Stomach smooth muscle (tissue), 2 donors: Measurements from ENCODE around the gene METRN.

Experiments used
- H3K27ac ChIP-seq: one replicate; pipeline ENCODE4 v1.7.0; 2013; ENCODE audit warnings: mild to moderate bottlenecking, low read length, inconsistent platforms
- H3K27me3 ChIP-seq, 2 donors: one replicate each; pipeline ENCODE4 v1.7.0; 2013; ENCODE audit warnings: low read length in 2 of 2; ENCODE audit not compliant: insufficient read depth in 2 of 2, control insufficient read depth in 1 of 2
- H3K36me3 ChIP-seq, 2 donors: one replicate each; pipeline ENCODE4 v1.7.0; 2013; ENCODE audit warnings: low read length in 2 of 2; ENCODE audit not compliant: control insufficient read depth in 2 of 2, insufficient read depth in 2 of 2
- H3K4me1 ChIP-seq: one replicate; pipeline ENCODE4 v1.7.0; 2013; ENCODE audit warnings: low read length; ENCODE audit not compliant: control insufficient read depth, insufficient read depth
- H3K4me3 ChIP-seq, 2 donors: one replicate each; pipeline ENCODE4 v1.7.0; 2013; ENCODE audit warnings: low read length in 2 of 2
- H3K9ac ChIP-seq, 2 donors: one replicate each; pipeline ENCODE4 v1.7.0; 2013; ENCODE audit warnings: low read length in 2 of 2, mild to moderate bottlenecking in 1 of 2
- H3K9me3 ChIP-seq, 2 donors: one replicate each; pipeline ENCODE4 v1.7.0; 2013; ENCODE audit warnings: low read length in 2 of 2; ENCODE audit not compliant: control insufficient read depth in 2 of 2
- donor health status: healthy.
- donor health status: Pancreatic carcinoma.

METRN gene

GRCh38 chr16:694863-695354 lies 20.0 kb upstream of the METRN start:
- Histone ChIP-seq H3K27ac (no peak overlapping the region), H3K9me3 (no peaks in the 10 kb centered on the region), H3K9ac (no peak overlapping the region), H3K4me3 (no peak overlapping the region), H3K4me1 (peaks cover 20% of the 10 kb centered on the region), H3K27me3 (peaks cover 28 to 47% of the 10 kb centered on the region in 2 donors), H3K36me3 (no peaks in the 10 kb centered on the region)

GRCh38 chr16:695355-696089 lies 19.4 kb upstream of the METRN start:
- Histone ChIP-seq H3K36me3 (no peaks in the 10 kb centered on the region), H3K4me1 (peaks cover 20% of the 10 kb centered on the region), H3K9ac (no peak overlapping the region), H3K4me3 (peak overlapping the region in 1 of 2 donors; percentile 49), H3K9me3 (no peaks in the 10 kb centered on the region), H3K27me3 (peaks cover 30 to 53% of the 10 kb centered on the region in 2 donors), H3K27ac (no peak overlapping the region)

- peaks cover 60 to 72% of the 10 kb centered on the region in 2 donors for H3K27me3 ChIP-seq
Observed at GRCh38 chr16:698911-699671, 15.8 kb upstream of the METRN start.

GRCh38 chr16:700684-701584 lies 14.0 kb upstream of the METRN start:
- Histone ChIP-seq H3K36me3 (no peaks in the 10 kb centered on the region), H3K4me1 (peaks cover 1% of the 10 kb centered on the region), H3K27me3 (peaks cover 56 to 66% of the 10 kb centered on the region in 2 donors), H3K9me3 (no peaks in the 10 kb centered on the region), H3K4me3 (no peak overlapping the region), H3K27ac (no peak overlapping the region), H3K9ac (no peak overlapping the region)

More at GRCh38 chr16:698911-699671, 15.8 kb upstream of the METRN start:
- Histone ChIP-seq H3K4me1 (peaks cover 15% of the 10 kb centered on the region), H3K27ac (no peak overlapping the region), H3K9me3 (no peaks in the 10 kb centered on the region), H3K4me3 (no peak overlapping the region), H3K9ac (no peak overlapping the region), H3K36me3 (no peaks in the 10 kb centered on the region)

GRCh38 chr16:702341-702740 lies 12.6 kb upstream of the METRN start:
- Histone ChIP-seq H3K27me3 (peaks cover 59 to 72% of the 10 kb centered on the region in 2 donors), H3K9me3 (no peaks in the 10 kb centered on the region), H3K4me3 (no peak overlapping the region), H3K27ac (no peak overlapping the region), H3K36me3 (no peaks in the 10 kb centered on the region), H3K9ac (no peak overlapping the region), H3K4me1 (peaks cover 10% of the 10 kb centered on the region)

- peaks cover 10% of the 10 kb centered on the region for H3K4me1 ChIP-seq
- no peaks in the 10 kb centered on the region for H3K36me3 ChIP-seq
- H3K4me3 ChIP-seq, result no peak overlapping the region
- no peak overlapping the region for H3K9ac ChIP-seq
- H3K27me3 ChIP-seq, result peaks cover 64 to 80% of the 10 kb centered on the region in 2 donors
- no peaks in the 10 kb centered on the region for H3K9me3 ChIP-seq
- no peak overlapping the region for H3K27ac ChIP-seq
Observed at GRCh38 chr16:703406-703805, 11.5 kb upstream of the METRN start.

GRCh38 chr16:704047-704446 lies 10.9 kb upstream of the METRN start:
- no peak overlapping the region for H3K27ac ChIP-seq

GRCh38 chr16:704552-705380 lies 10.2 kb upstream of the METRN start:
- Histone ChIP-seq H3K27me3 (peaks cover 71 to 84% of the 10 kb centered on the region in 2 donors), H3K4me1 (peaks cover 12% of the 10 kb centered on the region)

More at GRCh38 chr16:704047-704446, 10.9 kb upstream of the METRN start:
- H3K9me3 ChIP-seq, result no peaks in the 10 kb centered on the region
- H3K9ac ChIP-seq, result no peak overlapping the region
- H3K36me3 ChIP-seq, result no peaks in the 10 kb centered on the region
- peaks cover 70 to 84% of the 10 kb centered on the region in 2 donors for H3K27me3 ChIP-seq
- peaks cover 10% of the 10 kb centered on the region for H3K4me1 ChIP-seq
- H3K4me3 ChIP-seq, result no peak overlapping the region

GRCh38 chr16:705431-706188 lies 9.3 kb upstream of the METRN start, which contains the start of gene FBXL16:
TSS of gene FBXL16 (minus strand) at chr16:705801. CDS start at chr16:697405, 8,396 bp downstream.
- H3K9me3 ChIP-seq, result no peaks in the 10 kb centered on the region
- H3K36me3 ChIP-seq, result no peaks in the 10 kb centered on the region
- H3K27me3 ChIP-seq, result peaks cover 77 to 84% of the 10 kb centered on the region in 2 donors
- peaks cover 18% of the 10 kb centered on the region for H3K4me1 ChIP-seq
- H3K27ac ChIP-seq, result no peak within 1 kb of the TSS
- no peak within 1 kb of the TSS for H3K9ac ChIP-seq
- no peak within 1 kb of the TSS for H3K4me3 ChIP-seq

More at GRCh38 chr16:704552-705380, 10.2 kb upstream of the METRN start:
- no peaks in the 10 kb centered on the region for H3K36me3 ChIP-seq
- no peak overlapping the region for H3K9ac ChIP-seq
- no peak overlapping the region for H3K4me3 ChIP-seq
- H3K27ac ChIP-seq, result no peak overlapping the region
- no peaks in the 10 kb centered on the region for H3K9me3 ChIP-seq
